ENCODE results near the gene BARHL1.

GRCh38 chr9:132610661-132611060, 28.3 kb downstream of the BARHL1 start:
- TF ChIP-seq, protein P1, sequence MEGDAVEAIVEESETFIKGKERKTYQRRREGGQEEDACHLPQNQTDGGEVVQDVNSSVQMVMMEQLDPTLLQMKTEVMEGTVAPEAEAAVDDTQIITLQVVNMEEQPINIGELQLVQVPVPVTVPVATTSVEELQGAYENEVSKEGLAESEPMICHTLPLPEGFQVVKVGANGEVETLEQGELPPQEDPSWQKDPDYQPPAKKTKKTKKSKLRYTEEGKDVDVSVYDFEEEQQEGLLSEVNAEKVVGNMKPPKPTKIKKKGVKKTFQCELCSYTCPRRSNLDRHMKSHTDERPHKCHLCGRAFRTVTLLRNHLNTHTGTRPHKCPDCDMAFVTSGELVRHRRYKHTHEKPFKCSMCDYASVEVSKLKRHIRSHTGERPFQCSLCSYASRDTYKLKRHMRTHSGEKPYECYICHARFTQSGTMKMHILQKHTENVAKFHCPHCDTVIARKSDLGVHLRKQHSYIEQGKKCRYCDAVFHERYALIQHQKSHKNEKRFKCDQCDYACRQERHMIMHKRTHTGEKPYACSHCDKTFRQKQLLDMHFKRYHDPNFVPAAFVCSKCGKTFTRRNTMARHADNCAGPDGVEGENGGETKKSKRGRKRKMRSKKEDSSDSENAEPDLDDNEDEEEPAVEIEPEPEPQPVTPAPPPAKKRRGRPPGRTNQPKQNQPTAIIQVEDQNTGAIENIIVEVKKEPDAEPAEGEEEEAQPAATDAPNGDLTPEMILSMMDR (IDR thresholded peaks at IDR 0.05) = no peak
- TF ChIP-seq POLR2A (IDR thresholded peaks at IDR 0.05) = no peak

Measured in stomach (tissue), 4 donors.